ENCODE data around the gene HOXA10.

Gene HOXA10

DNA sequence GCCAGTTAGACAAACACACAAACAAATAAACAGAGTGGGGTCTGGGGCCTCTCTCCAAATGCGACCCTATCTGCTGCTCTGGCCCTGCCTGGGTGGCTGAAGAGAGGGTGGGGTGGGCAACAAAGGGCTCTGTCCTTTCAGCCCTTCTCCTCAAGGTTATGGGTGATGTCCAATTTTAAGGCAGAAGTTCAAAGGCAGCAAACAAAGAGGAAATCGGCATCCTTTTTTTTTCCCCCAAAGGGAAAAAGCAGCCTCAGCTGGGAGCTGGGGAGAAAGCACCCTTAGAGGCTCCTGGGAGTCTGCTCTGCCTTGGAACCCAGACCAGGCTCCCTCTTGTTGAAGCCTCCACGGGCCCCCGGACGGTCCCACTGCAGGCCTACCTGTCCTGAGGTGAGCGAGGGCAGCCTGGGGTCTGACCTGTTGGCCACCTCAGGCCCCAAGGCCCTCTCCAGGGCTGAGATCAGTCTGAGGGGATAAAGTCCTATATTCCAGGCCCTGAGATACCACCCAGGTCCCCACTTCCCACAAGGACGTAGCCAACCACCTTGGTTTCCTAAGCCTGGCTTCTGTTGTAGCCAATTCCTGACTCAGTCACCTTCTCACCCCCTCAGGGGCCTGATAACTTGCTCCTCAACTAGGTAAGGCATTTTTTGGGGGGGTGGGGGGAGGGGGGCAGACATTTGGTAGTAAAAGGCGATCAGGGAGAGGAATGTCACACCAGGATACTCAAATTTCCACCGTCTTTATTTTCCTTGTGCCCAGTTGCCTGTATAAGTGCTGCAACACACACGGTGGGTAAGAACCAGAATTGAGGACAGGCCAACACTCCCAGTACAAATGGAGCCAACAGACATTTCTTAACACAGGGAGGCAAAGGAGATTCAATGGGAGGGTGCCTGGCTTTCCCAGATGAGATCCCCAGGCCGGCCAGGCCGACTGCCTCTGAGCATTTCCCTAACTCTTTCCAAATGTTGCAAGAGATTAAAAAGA, 6.6 kb upstream of the HOXA10 start:
- Histone ChIP-seq H3K27me3 (ENCODE audit: insufficient read depth, low read length) (peaks cover 100% of the 10 kb centered on the region), H3K27ac (ENCODE audit: low read depth, low read length) (no peak overlapping the region), H3K9me3 (ENCODE audit: insufficient read depth, low read depth, low read length) (no peaks in the 10 kb centered on the region; the same call in 1 of the 2 replicates), H3K4me3 (ENCODE audit: low read length) (no peak overlapping the region), H3K9ac (ENCODE audit: low read depth, low read length) (no peak overlapping the region), H3K4me1 (ENCODE audit: insufficient read depth, low read length) (peaks cover 20% of the 10 kb centered on the region), H3K36me3 (ENCODE audit: insufficient read depth, low read length) (no peaks in the 10 kb centered on the region)
- WGBS, result 40% methylated on average over 12 of the region's 12 CpGs

DNA sequence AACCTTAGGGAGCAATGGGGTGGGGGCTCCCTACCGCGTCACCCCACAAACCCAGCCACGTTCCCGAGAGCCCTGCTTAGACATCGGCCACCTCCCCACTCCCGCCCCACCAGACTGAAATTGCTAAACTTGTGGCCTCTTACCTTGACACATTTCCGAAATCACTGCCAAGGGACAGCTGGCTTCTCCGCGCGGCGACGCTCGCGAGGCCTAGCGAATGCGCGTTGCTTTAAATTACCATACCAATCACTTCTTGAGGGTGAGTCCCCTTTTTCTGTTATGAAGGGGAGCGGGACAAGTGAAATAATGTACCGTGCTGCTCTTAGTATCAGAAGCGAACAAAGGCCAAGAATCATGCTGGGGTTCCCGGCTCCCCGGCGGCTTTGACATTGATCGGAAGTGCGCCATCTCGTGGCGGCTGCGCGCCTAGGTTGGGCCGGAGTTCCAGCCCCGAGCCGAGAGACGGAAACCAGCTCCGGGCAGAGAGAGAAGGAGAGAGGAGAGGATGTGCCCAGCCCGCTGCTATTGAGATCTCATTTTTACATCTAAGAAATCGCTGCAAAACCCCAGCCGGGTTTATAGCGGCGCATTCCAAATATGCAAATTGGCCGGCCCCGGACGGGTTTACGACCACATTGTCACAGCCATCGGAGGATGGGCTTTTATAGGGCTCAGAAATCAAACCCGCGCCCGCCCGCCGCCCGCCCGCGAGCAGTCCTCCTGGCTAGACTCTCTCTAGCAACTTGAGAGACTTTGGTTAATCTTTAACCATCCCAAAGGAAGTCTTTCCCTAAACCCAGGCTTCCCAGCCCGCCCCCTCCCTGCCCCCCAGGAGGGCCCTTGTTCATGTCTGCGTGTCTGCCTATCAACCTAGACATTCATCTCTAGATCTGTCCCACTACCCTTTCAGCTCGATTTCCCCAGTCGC, 5.6 kb upstream of the HOXA10 start:
- H3K27me3 ChIP-seq (ENCODE audit: insufficient read depth, low read length), result peaks cover 100% of the 10 kb centered on the region
- H3K4me3 ChIP-seq (ENCODE audit: low read length), result no peak overlapping the region
- no peaks in the 10 kb centered on the region for H3K36me3 ChIP-seq (ENCODE audit: insufficient read depth, low read length)
- H3K4me1 ChIP-seq (ENCODE audit: insufficient read depth, low read length), result peaks cover 20% of the 10 kb centered on the region
- 4% methylated on average over 56 of the region's 56 CpGs for WGBS
- no peaks in the 10 kb centered on the region; the same call in 1 of the 2 replicates for H3K9me3 ChIP-seq (ENCODE audit: insufficient read depth, low read depth, low read length)
- no peak overlapping the region for H3K9ac ChIP-seq (ENCODE audit: low read depth, low read length)
- no peak overlapping the region for H3K27ac ChIP-seq (ENCODE audit: low read depth, low read length)

DNA sequence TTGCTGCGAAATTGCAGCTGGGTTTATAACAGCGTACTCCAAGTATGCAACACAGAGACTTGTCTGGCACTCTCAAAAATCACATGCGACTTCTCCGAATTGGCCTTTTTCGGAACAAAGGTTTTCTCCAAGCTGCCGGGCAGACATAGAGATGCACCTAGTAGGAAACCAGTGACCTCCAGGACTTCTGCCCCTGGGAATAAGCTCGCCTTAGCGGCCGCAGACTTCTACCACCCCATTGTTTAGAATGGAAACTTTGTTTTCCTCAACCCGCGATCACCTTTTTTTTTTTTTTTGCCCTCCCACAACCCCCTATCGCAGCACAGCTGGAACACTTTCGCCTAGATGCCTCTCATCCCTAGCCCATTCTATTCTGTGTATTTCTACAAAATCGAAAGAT, 4.9 kb upstream of the HOXA10 start:
- Histone ChIP-seq H3K4me1 (ENCODE audit: insufficient read depth, low read length) (peaks cover 20% of the 10 kb centered on the region), H3K9ac (ENCODE audit: low read depth, low read length) (no peak overlapping the region), H3K4me3 (ENCODE audit: low read length) (no peak overlapping the region), H3K9me3 (ENCODE audit: insufficient read depth, low read depth, low read length) (no peaks in the 10 kb centered on the region; the same call in 1 of the 2 replicates), H3K27ac (ENCODE audit: low read depth, low read length) (no peak overlapping the region), H3K36me3 (ENCODE audit: insufficient read depth, low read length) (no peaks in the 10 kb centered on the region), H3K27me3 (ENCODE audit: insufficient read depth, low read length) (peaks cover 100% of the 10 kb centered on the region)
- 8% methylated on average over 14 of the region's 14 CpGs for WGBS

DNA sequence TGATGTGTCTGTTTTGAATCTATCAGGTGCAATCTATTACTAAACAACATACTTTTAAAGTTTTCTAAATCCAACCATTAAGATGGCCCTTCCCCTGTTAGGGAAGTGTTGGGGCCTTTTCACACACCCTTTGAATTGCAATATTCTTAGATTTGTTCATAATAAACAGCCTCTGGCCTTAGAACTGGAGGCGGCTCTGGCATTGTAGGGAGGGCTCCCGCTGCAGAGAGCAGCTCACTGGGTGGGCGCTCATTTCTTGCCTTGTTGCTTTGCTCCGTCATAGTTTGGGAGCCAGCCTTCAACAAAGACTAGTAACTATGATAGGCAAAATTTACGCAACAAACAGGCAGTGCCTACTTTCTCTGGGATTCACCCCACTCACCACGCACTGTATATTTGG, 4.2 kb upstream of the HOXA10 start:
- Histone ChIP-seq H3K9me3 (ENCODE audit: insufficient read depth, low read depth, low read length) (no peaks in the 10 kb centered on the region; the same call in 1 of the 2 replicates), H3K27ac (ENCODE audit: low read depth, low read length) (no peak overlapping the region), H3K4me1 (ENCODE audit: insufficient read depth, low read length) (peaks cover 14% of the 10 kb centered on the region), H3K4me3 (ENCODE audit: low read length) (no peak overlapping the region), H3K36me3 (ENCODE audit: insufficient read depth, low read length) (no peaks in the 10 kb centered on the region), H3K27me3 (ENCODE audit: insufficient read depth, low read length) (peaks cover 100% of the 10 kb centered on the region), H3K9ac (ENCODE audit: low read depth, low read length) (no peak overlapping the region)
- 20% methylated on average over 5 of the region's 6 CpGs for WGBS

DNA sequence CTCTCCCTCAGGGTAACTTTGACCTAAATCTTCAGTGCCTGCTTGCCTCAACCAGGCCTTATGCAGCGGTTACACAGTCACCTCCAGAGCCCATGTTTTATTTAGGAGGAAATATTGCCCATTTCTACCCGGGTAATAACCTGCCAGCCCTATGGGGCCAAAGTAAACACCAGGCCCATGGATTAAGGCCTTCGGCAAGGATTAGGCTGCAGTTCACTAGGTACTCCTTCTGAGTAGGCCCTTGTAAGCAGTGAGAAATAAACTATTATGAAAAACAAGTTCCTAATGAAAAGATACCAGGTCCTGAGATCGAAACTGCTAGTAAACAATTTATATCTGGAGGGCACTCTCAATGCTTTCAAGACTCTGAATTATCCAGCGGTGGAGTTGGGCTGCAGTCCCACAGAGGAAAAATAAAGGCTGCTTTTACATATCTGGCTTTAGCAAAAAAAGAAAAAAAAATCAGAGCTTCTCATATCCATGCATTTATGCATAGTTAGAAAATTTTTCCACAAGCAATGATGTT, 3.7 kb upstream of the HOXA10 start:
- Histone ChIP-seq H3K36me3 (ENCODE audit: insufficient read depth, low read length) (no peaks in the 10 kb centered on the region), H3K27me3 (ENCODE audit: insufficient read depth, low read length) (peaks cover 100% of the 10 kb centered on the region), H3K9me3 (ENCODE audit: insufficient read depth, low read depth, low read length) (no peaks in the 10 kb centered on the region; the same call in 1 of the 2 replicates), H3K27ac (ENCODE audit: low read depth, low read length) (no peak overlapping the region), H3K9ac (ENCODE audit: low read depth, low read length) (no peak overlapping the region), H3K4me3 (ENCODE audit: low read length) (no peak overlapping the region), H3K4me1 (ENCODE audit: insufficient read depth, low read length) (peaks cover 8% of the 10 kb centered on the region; the same call in 1 of the 2 replicates)
- WGBS, result 34% methylated on average over 5 of the region's 5 CpGs

DNA sequence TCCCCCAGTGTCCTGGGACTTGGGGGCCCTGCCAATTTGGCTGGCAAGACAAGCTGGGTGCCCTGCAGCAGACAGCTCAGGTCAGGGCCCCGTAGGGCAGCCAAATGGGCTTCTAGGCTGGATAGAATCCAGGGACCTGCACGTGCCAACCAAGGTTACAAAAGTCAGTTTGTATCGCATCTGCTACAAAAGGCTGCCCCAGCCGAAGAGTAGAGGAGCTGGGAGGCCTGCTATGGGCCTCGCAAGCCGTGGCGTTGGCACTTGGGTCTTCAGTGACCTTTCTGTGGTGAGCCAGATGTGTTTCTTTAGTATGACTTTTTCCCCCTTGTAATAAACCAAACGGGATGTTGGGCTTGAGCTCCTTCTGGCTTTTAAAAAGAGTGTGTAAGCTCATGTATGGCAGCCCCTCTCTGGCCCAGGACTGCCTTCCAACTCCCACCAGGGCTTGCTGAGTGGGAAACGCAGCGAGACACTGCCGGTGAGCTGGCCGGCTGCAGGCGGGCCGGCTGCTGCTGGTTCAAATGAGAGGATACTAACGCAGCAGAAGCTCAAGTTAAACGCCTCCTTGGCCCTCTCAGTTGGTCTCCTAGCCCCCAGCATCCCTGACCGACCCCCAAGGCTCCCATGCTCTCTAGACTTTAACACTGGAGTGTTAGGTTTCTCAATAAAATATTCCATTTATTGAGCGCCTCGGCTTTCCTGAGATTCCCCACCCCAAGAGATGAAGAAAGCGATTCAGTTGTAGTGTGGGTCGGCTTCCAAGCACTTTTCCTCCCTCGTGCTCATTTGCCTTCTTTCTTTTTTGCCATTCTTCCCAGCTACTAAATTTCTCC, 3.1 kb upstream of the HOXA10 start:
- Histone ChIP-seq H3K9me3 (ENCODE audit: insufficient read depth, low read depth, low read length) (no peaks in the 10 kb centered on the region; the same call in 1 of the 2 replicates), H3K27ac (ENCODE audit: low read depth, low read length) (no peak overlapping the region), H3K27me3 (ENCODE audit: insufficient read depth, low read length) (peaks cover 100% of the 10 kb centered on the region), H3K9ac (ENCODE audit: low read depth, low read length) (no peak overlapping the region), H3K4me1 (ENCODE audit: insufficient read depth, low read length) (peaks cover 7% of the 10 kb centered on the region; the same call in 1 of the 2 replicates), H3K36me3 (ENCODE audit: insufficient read depth, low read length) (no peaks in the 10 kb centered on the region), H3K4me3 (ENCODE audit: low read length) (no peak overlapping the region)
- 21% methylated on average over 22 of the region's 22 CpGs for WGBS

DNA sequence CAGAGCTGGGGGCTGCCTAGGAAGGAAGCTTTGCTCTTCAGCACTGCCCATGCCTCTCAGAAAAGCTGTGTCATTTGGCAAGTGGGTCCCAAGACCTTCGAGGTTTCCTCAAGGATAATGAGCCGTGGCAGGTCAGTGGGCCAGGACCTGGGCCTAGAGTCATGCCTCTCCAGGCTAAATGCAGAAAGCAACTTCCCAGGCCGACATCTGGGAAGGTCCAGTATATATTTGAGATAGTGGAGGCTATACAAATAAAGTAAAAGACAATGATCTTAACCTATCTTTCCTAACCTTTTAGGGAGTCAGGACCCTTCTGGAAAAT, 2.4 kb upstream of the HOXA10 start:
- no peaks in the 10 kb centered on the region for H3K36me3 ChIP-seq (ENCODE audit: insufficient read depth, low read length)
- no peak overlapping the region for H3K9ac ChIP-seq (ENCODE audit: low read depth, low read length)
- no peaks in the 10 kb centered on the region; the same call in 1 of the 2 replicates for H3K9me3 ChIP-seq (ENCODE audit: insufficient read depth, low read depth, low read length)
- H3K27me3 ChIP-seq (ENCODE audit: insufficient read depth, low read length), result peaks cover 100% of the 10 kb centered on the region
- H3K27ac ChIP-seq (ENCODE audit: low read depth, low read length), result no peak overlapping the region
- H3K4me3 ChIP-seq (ENCODE audit: low read length), result no peak overlapping the region
- H3K4me1 ChIP-seq (ENCODE audit: insufficient read depth, low read length), result peaks cover 7% of the 10 kb centered on the region; the same call in 1 of the 2 replicates
- 64% methylated on average over 3 of the region's 3 CpGs for WGBS

DNA sequence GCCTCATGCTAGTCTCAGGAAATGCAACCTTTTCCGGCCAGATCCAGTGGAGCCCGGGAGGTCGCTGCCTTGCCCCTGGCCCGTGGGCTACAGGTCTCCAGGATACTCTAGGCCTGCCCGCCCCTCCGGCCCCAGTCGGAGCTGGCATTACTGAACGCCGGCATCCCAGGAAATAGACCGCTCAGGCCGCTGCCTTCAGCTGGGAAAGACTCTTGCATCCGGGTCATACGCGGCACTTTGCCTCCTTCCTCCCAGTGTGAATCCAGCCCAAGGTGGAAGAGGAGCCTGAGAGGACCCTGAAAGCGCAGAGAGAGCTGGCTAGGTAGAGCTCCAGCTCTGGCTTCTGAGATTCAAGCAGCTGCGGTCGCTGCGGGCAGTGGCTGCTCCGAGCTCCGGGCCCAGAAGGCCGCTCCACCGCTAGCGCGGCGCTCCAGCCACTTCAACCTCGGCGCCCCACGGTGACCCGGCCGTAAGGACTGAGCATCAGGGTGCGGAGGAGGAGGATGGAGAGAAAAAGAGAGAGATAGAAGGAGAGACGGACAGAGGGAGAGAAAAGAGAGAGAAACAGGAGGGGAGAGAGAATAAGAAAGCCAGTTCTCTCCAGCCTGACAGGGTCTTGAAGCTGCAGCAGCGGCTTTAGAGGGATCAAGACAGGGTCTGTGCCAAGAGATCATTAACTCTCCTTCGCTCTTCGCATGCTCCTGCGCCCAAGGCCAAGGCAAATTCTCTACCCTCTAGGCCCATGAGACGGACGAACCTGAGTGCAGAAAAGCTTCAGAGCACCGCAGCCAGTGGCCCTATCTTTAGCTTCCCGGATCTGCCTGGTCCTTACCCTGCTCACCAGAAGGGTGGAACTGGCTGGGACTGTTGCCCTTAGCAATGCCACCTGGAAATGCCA, 1.8 kb upstream of the HOXA10 start:
- Histone ChIP-seq H3K27ac (ENCODE audit: low read depth, low read length) (no peak overlapping the region), H3K9ac (ENCODE audit: low read depth, low read length) (no peak overlapping the region), H3K4me1 (ENCODE audit: insufficient read depth, low read length) (peaks cover 7% of the 10 kb centered on the region; the same call in 1 of the 2 replicates), H3K4me3 (ENCODE audit: low read length) (no peak overlapping the region), H3K27me3 (ENCODE audit: insufficient read depth, low read length) (peaks cover 100% of the 10 kb centered on the region), H3K9me3 (ENCODE audit: insufficient read depth, low read depth, low read length) (peaks cover 3% of the 10 kb centered on the region; the same call in 1 of the 2 replicates), H3K36me3 (ENCODE audit: insufficient read depth, low read length) (no peaks in the 10 kb centered on the region)
- 9% methylated on average over 40 of the region's 40 CpGs for WGBS

DNA sequence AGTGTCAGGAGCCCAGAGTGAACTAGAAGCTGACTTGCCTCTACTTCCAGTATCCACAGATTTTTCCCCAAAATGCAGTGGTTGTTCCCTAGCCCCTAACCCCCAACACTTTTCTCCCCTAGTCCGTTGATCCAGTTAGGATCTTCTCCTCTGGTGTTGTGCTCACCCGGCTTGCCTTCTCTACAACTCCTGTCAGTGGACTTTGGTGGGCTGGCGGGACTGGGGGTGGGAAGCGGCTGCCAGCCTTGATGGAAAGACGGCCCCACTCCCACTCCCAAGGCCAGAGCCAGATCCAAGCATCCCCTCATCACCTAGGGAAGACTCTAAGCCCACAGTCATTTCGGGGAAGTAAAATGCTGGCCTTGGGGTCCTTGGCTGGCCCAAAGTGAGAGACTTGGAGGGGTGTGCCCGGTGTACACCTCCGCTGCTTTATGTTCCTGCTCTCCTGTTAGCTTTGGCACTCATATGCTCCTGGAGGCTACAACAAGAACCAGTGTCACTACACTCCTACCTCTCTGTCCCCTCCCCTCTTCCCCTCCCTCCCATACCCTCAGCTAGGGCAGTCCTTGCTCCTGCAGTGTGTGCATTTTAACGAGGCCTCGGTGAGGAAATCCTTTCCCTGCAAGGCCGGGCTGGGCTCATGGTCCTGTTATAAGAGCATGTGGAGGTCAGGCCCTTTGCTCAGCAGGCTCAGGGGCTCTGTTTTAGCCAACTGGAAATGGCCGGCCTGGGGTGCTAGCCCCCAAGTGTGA, 930 bp upstream of the HOXA10 start:
- Histone ChIP-seq H3K9me3 (ENCODE audit: insufficient read depth, low read depth, low read length) (peaks cover 3% of the 10 kb centered on the region; the same call in 1 of the 2 replicates), H3K36me3 (ENCODE audit: insufficient read depth, low read length) (no peaks in the 10 kb centered on the region), H3K4me3 (ENCODE audit: low read length) (no peak overlapping the region), H3K27me3 (ENCODE audit: insufficient read depth, low read length) (peaks cover 100% of the 10 kb centered on the region), H3K4me1 (ENCODE audit: insufficient read depth, low read length) (peaks cover 7% of the 10 kb centered on the region; the same call in 1 of the 2 replicates), H3K27ac (ENCODE audit: low read depth, low read length) (no peak overlapping the region), H3K9ac (ENCODE audit: low read depth, low read length) (no peak overlapping the region)
- WGBS, result 20% methylated on average over 12 of the region's 12 CpGs

All from HUES64 (cell line).